GM18870 (cell line): ENCODE results near the gene TMEM63A.
"Not testable (repeated sequence)": the region's sequence is repeated elsewhere in the genome, so short reads cannot be mapped to it uniquely, and the experiment has no call there.

ENCODE experiments used
- ATAC-seq: cut with Tn5 transposase; IDR thresholded peaks from one replicate; pipeline ENCODE4 v1.9.1; 2021; ENCODE audit warnings: moderate library complexity; ENCODE audit not compliant: unreplicated experiment

Gene TMEM63A

DNA sequence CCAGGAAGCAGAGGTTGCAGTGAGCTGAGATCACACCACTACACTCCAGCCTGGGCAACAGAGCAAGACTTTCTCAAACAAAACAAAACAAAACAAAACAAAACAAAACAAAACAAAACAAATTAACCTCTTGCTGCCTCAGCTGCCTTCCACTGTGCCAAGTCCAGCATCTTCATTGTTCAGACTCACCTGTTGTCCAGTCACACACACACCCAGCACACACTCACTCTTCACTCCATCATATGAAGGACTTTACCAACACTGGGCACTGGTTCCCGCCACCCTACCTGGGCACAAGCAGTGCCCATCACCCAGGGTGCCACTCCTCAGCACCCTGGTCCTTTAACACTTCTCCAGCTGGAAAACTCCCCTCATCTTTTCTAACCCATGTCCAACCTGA lies 27.3 kb upstream of the TMEM63A start:
- no peak for ATAC-seq

DNA sequence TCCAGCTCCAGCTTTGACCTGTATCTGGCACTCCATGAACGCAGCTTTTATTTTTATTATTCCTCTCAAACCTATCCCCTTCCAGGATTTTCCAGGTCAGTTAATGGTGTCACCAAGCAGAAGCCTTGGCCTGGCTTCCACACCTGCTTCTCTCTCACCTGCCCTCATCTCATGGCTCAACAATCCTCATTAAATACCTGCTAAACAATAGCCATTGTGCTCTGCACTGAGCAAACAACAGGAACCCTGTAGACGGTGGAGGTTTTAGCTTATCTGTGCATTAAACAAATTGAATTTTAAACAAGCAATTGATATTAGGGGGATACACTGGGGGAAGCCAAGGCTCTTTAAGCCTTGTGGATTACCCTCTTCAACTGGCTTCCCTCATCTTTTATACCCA lies 26.6 kb upstream of the TMEM63A start:
- no peak for ATAC-seq

DNA sequence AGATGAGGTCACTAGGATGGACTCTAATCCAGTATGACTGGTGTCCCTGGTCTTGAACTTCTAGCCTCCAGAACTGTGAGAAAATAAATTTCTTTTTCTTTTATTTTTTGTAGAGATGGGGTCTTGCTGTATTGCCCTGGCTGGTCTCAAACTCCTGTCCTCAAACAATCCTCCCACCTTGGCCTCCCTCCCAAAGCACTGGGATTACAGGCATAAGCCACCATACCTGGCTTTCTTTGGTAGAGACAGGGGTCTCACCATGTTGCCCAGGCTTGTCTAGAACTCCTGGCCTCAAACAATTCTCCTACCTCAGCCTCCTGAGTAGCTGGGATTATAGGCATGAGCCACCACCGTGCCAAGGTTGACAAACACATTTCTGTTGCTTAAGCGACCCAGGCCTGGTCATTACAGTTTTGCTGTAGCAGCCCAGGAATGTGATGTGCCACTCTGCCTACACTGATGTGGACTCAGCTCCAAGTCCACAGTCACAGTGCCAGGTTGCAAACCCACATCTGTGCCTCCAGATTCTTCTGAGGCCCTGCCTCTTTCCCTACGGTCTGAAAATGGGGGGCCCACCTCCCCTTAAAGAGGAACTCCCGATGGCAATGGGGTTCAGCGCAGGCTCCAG lies 25.9 kb upstream of the TMEM63A start:
- ATAC-seq = no peak

DNA sequence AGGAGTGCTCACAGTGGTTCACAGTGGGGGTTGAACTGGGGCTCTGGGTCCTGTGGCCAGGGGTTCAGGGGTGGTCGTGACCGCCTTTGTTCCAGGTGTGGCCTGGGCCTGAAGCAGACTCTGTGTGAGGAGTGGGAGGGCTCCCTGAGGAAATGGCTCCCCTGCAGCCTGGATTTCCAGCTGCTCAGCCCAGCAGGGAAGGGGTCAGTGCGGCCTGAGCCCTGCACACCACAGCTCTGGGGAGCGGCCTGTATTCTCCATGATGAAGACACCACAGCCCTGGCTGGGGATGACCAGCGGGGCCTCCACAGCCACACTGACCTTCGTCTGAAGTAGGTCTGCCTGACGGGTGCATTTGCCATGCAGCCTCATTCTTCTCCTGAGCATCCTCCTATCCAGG lies 25.2 kb upstream of the TMEM63A start:
- ATAC-seq = no peak

DNA sequence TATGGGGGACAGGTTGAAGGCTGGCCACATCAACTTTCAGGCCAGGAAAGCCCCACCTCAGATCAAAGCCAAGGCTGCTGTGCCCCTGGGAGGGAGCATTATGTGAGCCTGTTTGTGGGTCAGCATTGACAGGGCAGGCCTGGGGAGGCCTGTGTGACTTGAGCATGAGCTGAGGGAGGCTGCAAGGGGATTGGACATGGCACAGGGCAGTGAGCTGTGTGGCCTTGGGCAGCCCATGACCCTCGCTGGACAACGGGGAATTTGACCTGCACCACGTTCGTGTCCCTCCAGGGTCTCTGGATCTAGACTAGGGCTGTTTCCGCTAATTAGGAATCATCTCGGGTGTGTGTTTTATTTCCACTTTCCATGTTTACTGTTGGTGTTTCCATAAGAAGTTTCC lies 24.3 kb upstream of the TMEM63A start:
- ATAC-seq = no peak

DNA sequence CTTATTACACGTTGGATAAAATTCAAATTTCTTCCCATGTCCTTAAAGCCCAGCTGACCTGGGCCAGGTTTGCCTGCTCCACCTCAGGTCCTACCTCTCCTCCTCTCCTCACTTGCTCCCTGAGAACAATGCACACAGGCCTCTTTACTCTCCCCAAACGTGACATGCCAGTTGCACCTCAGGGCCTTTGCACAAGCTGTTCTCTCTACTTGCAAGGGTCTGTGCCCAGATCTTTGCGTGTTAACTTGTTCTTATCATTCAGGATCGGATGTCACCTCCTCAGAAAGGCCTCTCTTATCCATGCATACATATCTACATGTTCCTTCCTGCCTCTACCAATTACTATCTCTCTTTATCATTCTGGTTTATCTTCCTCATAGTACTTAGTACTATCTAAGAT lies 21.4 kb upstream of the TMEM63A start:
- no peak for ATAC-seq

DNA sequence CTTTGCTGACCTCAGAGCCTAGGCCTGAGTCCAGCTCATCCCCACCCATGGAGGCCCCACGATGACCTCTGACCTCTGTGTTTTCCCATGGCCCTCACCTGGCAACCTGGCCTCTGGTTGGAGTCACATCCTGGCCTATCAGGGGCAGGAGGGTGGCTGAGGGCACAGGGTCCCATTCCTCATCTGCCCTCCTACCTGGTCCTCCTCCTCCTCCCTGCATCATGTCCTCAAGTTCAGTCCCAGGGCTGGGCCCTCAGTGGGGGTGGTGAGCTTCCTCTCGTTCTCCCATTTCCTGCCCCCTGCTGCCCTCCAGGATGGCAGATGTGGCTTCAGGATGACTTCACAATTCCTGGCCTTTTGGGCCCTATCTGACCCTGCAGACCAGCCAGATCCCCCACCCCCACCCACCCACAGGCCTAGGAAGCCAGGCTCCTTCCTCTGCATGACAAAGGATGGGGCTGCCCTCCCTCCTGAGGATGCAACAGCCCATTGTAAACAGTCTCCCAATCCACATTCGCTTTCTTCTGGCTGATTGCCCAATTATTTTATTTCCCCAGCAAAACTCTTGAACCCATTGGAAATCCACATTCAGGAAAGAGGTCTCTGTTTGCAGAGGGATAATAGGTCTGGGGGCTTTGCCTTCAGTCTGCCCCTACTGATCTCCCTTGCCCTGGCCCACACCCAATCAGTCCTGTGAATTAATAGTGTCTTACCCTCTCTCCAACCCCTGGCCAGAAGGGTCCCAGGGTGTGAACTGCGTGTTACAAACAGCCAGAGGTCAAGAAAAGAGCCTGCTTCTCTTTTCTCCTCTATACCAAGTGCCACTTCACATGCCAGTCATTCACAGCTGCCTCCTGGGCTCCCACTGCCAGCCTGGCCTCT lies 17.1 kb upstream of the TMEM63A start:
- ATAC-seq = no peak

DNA sequence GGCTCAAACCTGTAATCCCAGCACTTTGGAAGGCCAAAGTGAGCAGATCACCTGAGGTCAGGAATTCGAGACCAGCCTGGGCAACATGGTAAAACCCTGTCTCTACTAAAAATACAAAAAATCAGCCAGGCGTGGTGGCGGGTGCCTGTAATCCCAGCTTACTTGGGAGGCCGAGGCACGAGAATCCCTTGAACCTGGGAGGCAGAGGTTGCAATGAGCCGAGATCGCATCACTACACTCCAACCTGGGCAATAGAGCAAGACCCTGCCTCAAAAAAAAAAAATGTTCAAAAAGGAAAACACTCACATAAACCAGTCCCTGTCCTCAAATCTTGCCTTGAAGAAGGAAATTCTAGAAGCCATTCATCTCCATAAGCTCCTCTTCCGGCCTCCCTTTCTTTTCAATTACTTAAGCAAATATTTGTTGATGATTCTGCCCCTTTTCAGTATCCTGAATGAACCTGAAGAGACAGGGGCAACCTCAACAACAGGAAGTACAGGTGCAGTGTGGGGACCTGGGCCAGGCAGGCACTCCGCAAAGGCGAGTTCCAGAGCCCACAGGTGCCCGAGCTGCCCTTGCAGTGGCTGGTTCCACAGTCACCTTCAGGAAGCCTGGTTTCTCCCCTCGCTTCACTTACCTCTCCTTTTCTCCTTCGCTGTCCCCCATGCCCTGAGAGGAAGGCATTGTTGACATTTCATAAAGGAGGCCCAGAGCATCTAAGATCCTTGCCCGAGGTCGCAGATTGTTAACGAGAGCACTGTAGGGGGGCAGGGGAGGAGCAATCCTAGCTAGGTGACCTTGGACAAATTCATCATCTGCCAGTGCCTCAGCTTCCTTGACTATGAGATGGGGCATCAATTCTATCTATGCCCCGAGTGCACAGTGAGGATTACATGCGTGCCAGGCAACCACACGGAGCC lies 15.7 kb upstream of the TMEM63A start:
- ATAC-seq = no peak

DNA sequence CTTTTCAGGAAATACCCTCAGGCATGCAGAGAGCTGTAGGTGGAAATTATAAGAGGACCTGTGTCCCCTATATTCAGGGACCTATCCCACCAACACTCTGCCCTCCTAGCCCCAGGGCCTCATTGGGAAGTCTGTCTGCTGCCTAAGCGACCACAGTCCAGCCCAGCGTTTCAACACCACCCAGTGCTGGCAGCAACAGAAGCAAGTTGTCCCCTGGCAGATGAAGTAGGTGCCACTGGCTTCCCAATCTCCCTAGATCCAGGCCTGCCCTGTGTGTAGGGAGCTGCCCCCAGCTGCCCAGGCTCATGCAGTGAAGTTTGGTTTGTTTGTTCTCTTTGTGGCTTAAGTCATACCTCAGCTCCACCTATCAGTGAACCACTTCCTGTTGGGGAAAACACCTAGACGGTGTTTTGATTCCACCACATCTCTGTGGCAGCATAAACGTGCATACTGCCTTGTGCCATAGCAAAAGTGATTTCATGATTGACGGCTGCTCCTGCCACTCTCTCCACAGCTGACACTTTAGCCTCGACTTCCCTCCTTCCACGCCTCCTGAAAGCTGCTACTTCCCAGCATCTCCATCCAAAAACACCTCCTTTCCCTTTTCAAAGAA lies 14.9 kb upstream of the TMEM63A start:
- ATAC-seq = peak; percentile 100

DNA sequence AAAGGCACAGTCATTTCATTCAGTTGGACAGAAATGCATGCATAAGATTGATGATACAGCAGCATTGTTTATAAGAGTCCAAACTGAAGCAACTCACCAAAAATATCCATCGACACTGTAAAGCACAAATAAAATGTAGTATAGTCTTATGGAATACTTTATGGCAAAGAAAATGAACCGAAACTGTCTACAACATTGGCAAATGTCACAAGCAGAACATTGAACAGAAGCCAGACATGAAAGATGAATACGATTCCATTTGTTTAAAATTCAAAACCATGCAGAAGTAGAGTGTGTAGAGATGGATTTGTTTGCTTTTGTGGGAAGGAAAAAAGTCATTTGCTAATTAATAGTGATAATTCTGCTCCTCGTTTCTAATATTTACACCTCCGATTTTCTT lies 14.3 kb upstream of the TMEM63A start:
- ATAC-seq = no peak

DNA sequence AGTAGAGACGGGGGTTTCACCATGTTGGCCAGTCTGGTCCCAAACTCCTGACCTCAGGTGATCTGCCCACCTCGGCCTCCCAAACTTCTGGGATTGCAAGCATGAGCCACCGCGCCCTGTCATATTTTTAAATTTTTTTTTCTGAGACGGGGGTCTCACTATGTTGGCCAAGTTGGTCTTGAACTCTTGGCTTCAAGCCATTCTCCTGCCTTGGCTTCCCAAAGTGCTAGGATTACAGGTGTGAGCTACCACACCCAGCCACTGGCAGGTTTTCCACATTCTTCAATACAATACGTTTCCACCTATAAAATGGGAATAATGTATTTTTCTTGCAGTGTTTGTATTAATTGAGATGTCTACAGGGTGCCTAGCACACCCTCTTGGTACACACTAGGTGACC lies 10.1 kb upstream of the TMEM63A start:
- no peak for ATAC-seq

DNA sequence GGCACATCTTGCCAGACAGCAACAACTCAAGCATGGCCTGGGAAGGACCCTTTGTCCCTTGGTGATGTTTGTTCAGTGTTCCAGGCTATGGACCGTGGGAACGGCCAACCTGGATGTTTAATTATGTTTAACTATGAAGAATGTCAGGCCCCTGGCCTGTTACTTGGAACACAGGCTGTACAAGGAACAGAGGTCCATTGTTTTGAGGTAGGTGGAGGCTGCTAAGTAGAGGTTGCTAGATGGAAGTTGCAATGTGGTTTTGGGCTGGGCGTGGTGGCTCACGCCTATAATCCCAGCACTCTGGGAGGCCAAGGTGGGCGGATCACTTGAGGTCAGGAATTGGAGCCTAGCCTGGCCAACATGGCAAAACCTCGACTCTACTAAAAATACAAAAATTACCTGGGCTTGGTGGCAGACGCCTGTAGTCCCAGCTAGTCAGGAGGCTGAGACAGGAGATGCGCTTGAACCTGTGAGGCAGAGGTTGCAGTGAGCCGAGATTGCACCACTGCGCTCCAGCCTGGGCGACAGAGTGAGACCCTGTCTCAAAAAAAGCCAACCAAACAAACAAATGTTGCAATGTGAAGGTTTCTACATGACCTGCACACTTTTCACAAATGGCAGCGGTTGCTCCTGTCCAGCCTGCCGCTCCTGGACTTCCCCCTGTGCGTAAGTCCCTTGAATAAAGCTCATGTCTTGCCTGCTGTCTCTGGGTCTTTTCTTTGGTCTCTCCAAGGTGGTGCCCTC lies 9.2 kb upstream of the TMEM63A start:
- ATAC-seq = no peak

DNA sequence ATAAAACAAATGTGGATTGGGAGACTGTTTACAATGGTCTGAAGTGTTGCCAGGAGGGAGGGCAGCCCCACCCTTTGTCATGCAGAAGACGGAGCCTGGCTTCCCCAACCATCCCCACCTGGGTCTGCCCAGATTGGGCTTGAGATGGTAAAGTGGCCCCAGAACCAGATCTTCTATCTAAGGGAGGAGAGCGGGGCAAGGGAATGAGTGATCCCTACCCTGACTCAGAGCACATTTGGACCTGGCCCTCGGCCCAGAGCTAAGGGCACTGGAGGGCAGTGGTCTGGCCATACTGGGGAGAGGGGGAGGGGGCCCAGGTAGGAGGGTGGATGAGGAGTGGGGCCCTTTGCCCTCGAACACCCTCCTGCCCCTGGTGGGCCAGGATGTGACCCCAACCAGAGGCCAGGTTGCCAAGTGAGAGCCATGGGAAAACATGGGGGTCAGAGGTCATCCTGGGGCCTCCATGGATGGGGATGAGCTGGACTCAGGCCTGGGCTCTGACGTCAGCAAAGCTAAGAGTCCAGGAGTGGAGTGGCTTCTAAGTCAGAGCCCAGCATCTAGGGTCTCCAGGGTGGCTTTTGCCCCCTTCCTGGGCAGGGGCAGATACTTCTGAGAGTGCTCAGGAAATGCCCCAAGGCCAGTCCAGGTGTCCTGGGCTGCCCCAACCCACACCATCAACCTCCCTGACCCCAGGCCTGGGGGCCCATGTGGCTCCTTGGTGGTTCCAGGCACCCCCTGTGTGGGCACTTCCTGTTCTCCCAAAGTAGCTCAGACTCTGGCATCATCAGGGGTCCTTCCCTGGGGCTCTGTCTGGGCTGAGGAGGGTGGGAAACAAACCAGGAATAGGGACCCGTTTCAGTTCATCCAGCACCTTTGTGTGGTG lies 8.4 kb upstream of the TMEM63A start:
- ATAC-seq = no peak

DNA sequence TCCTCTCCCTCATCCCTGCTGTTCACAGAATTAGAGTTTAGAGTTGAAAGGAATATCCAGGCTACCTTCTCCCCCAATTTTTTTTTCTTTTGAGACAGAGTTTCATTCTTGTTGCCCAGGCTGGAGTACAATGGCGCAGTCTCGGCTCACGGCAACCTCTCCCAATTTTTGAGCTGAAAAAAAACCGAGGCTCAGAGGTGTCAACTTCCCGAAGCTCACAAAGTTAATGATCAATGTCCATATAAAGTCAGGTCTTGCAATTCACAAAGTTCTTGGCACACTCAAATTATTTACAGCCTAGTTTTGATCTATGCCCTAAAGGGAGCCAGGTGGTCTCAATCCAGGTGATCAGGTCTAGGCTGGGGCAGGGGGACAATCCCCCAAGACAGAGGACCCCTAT lies 7.6 kb upstream of the TMEM63A start:
- no peak for ATAC-seq

DNA sequence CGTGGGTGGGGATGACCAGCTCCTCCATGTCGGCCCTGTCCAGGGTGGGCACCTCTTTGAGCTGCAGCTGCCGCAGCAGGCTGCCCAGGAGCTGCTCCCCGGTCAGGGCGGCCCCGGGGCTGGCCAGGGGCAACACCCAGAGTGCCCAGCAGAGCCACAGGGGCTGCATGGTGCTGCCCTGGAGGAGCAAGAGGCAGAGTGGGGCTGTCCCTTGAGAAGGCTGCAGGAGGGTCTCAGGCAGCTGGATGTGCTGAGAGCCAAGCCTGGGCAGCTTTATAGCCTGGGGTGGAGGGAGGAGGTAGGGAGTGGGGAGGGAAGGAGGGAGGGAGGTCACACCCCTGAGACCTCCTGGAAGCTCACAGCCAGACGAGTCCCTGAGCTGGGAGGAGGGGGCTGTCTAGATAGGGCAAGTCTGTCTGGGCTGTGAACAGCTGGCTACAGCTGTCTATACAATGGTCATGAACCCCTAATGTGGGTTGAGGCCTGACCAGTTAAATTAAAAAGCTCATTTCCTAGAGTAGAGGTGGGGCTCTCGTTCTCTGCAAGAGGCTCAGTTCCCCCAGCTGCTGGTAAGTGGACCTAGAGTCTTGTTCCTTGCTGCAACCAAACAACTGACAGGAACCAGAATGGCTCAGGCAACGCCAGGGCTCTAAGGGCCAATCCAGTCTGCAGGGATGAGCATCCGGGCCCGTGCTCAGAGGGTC lies 6.9 kb upstream of the TMEM63A start, which contains the start of gene LEFTY1:
TSS of gene LEFTY1 (minus strand) at position 249 of the 704 bp plus-strand sequence. CDS start at position 169, 80 bp downstream.
- no peak for ATAC-seq

DNA sequence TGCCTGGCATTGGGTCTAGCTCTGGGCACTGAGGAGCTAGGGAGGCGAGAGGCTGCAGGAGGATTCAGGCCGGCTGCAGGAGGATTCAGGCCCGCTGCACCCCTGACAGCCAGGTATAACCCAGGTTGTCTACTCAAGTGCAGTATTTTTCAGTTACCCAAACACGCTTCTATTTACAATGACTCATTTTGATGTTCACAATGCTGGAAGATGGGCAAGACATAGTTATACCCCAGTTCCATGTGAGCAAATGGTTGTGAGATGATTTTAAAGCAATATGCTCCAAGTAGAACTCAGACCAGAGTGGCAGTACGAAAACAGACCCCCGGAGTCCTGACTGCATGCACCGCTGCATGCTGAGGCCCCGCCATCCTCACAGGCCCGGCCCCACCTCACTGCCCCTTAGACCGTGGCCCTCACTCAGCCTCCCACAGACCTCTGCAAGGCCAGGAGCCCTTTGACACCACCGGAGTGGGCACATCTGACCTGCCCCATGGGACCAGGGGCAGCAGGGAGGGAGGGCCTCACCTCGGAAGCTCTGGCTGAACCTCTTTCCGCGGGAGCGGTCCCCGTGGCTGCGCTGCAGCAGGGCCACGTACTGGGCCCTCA lies 6.2 kb upstream of the TMEM63A start:
- no peak for ATAC-seq

DNA sequence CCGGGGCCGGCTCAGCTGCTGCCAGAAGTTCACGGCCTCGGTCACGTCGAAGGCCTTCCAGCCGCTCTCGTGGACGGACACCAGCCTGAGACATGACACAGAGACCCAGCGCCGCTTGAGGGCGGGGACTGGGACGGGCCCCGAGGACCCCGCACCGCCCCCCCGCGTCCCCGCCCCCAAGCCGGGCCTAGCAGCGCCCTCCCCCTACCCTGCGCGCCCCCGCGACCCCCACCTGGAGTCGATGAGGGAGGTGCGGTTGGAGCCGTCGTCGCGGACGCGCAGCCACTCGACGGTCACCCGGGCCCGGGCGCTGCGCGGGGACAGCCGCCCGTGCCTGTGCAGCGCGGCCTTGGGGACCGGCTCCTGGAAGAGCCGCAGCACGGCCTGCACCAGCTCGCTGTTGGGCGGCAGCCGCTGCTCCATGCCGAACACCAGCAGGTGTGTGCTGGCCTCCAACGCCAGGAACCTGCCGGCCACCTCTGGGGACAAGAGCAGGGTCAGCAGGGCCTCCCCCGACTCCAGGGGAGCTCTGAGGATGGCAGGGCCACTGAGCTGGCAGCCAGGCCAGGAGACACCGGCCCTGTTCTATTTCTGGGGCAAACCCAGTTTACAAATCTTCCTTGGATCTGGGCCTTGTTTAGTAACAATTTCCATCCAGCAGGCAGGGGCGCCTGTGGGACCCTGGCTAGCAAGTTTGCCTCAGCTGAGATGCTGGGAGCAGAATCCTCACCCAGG lies 5.5 kb upstream of the TMEM63A start:
- not testable (repeated sequence) for ATAC-seq

DNA sequence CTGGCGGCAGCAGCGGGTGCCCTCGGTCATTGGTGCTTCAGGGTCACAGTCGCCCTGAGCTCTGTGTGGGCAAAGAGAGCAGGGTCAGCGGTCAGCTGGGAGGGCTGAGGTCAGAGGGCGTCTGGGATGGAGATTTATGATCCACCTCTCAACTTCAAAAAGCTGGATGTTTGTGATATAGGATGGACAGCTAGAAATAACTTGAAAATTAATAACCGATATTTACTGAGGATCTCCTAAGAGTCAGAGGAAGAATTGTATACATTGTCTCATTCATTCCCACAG lies 4.8 kb upstream of the TMEM63A start:
- ATAC-seq = no peak
